CD14-positive monocyte (primary cell): ENCODE measurements around the gene FOCAD. TPM values are rescaled to one million over a fixed set of nuclear protein-coding genes. Genes with fewer than 3 reads are reported as not detected.

Source experiments
- DNase-seq, 3 donors: peaks; one replicate each; pipeline ENCODE4 v3.0.0-alpha.2; 2011 to 2022
- H2AFZ ChIP-seq: 2 replicates; pipeline ENCODE4 v1.6.0; 2012; ENCODE audit warnings: mild to moderate bottlenecking, low read depth, low read length, inconsistent platforms; ENCODE audit not compliant: insufficient read depth, poor library complexity, severe bottlenecking
- H3K27ac ChIP-seq, 2 donors: 1 replicate in 1 of 2; 2 replicates in 1 of 2; pipeline ENCODE4 v1.5.1; 2012 to 2013; ENCODE audit warnings: low read length in 2 of 2, control low read depth in 1 of 2, inconsistent platforms in 1 of 2, low read depth in 1 of 2, mild to moderate bottlenecking in 1 of 2
- H3K27me3 ChIP-seq, 2 donors: one replicate each; pipeline versions ENCODE4 v1.6.0 to v1.6.1; 2011 to 2013; ENCODE audit warnings: low read length in 2 of 2; ENCODE audit not compliant: control insufficient read depth in 2 of 2, insufficient read depth in 2 of 2
- H3K36me3 ChIP-seq, 2 donors: replicated peaks in 1 of 2; 1 replicate in 1 of 2; 2 replicates in 1 of 2; pipeline versions ENCODE4 v1.5.1 to v1.6.1; 2012 to 2013; ENCODE audit warnings: low read length in 2 of 2, control low read depth in 1 of 2, inconsistent platforms in 1 of 2, mild to moderate bottlenecking in 1 of 2; ENCODE audit not compliant: insufficient read depth in 2 of 2, control insufficient read depth in 1 of 2
- H3K4me1 ChIP-seq, 2 donors: 1 replicate in 1 of 2; 2 replicates in 1 of 2; pipeline versions ENCODE4 v1.5.1 to v1.6.1; 2012 to 2013; ENCODE audit warnings: low read length in 2 of 2, control low read depth in 1 of 2, inconsistent platforms in 1 of 2, mild to moderate bottlenecking in 1 of 2, moderate library complexity in 1 of 2; ENCODE audit not compliant: insufficient read depth in 2 of 2, control insufficient read depth in 1 of 2
- H3K4me2 ChIP-seq: replicated peaks from 2 replicates; pipeline ENCODE3; 2012; ENCODE audit warnings: low read length, moderate library complexity, mild to moderate bottlenecking; ENCODE audit not compliant: poor library complexity, severe bottlenecking; ENCODE audit errors: extremely low read depth
- H3K4me3 ChIP-seq, 3 experiments: fragments of 200-600 bp in 1 of 3; sonication (generic) in 1 of 3; replicated peaks in 1 of 3; 1 replicate in 2 of 3; 2 replicates in 1 of 3; pipeline ENCODE4 v1.5.1; 2011 to 2013; ENCODE audit warnings: low read length in 3 of 3, mild to moderate bottlenecking in 3 of 3, control low read depth in 2 of 3, low read depth in 2 of 3, inconsistent platforms in 1 of 3, moderate library complexity in 1 of 3
- H3K79me2 ChIP-seq: 2 replicates; pipeline ENCODE4 v1.6.0; 2012; ENCODE audit warnings: mild to moderate bottlenecking, control low read depth, inconsistent platforms, low read length, moderate library complexity; ENCODE audit not compliant: insufficient read depth
- H3K9ac ChIP-seq: 2 replicates; pipeline ENCODE4 v1.6.0; 2017; ENCODE audit warnings: low read length, mild to moderate bottlenecking; ENCODE audit not compliant: insufficient read depth, poor library complexity, severe bottlenecking
- H3K9me3 ChIP-seq, 2 donors: replicated peaks in 1 of 2; 1 replicate in 1 of 2; 2 replicates in 1 of 2; pipeline versions ENCODE4 v1.5.1 to v1.6.1; 2012 to 2013; ENCODE audit warnings: low read length in 2 of 2, control low read depth in 1 of 2; ENCODE audit not compliant: control insufficient read depth in 1 of 2, insufficient read depth in 1 of 2
- H4K20me1 ChIP-seq: 2 replicates; pipeline ENCODE4 v1.6.0; 2012; ENCODE audit warnings: mild to moderate bottlenecking, low read length, control low read depth, moderate library complexity; ENCODE audit not compliant: insufficient read depth
- H3K27ac Mint-ChIP-seq, 7 donors: one replicate each; pipeline ENCODE4 v1.8.0; 2020; ENCODE audit warnings: mild to moderate bottlenecking in 7 of 7, mixed read lengths in 7 of 7, moderate library complexity in 6 of 7, inconsistent platforms in 2 of 7
- H3K27me3 Mint-ChIP-seq, 3 donors: one replicate each; pipeline ENCODE4 v1.8.0; 2021 to 2022; ENCODE audit warnings: low read depth in 3 of 3, mild to moderate bottlenecking in 3 of 3, mixed read lengths in 3 of 3, moderate library complexity in 3 of 3, inconsistent platforms in 1 of 3
- H3K36me3 Mint-ChIP-seq, 2 donors: one replicate each; pipeline ENCODE4 v1.8.0; 2020; ENCODE audit warnings: mixed read lengths in 2 of 2, inconsistent platforms in 1 of 2, mild to moderate bottlenecking in 1 of 2
- H3K4me1 Mint-ChIP-seq: one replicate; pipeline ENCODE4 v1.8.0; 2020; ENCODE audit warnings: mild to moderate bottlenecking, mixed read lengths
- H3K4me3 Mint-ChIP-seq, 2 donors: one replicate each; pipeline ENCODE4 v1.8.0; 2020; ENCODE audit warnings: mild to moderate bottlenecking in 2 of 2, mixed read lengths in 2 of 2, moderate library complexity in 1 of 2
- H3K9me3 Mint-ChIP-seq, 7 donors: one replicate each; pipeline ENCODE4 v1.8.0; 2020 to 2022; ENCODE audit warnings: mixed read lengths in 7 of 7, mild to moderate bottlenecking in 6 of 7, moderate library complexity in 6 of 7, inconsistent platforms in 2 of 7
- CTCF ChIP-seq: fragments of 200-600 bp; IDR thresholded peaks from one replicate; pipeline ENCODE4 v1.8.0; 2022; ENCODE audit warnings: antibody characterized with exemption, mild to moderate bottlenecking
- WGBS: methylation state at CpG from one replicate; pipeline ENCODE4 v1.1.5; 2013; ENCODE audit warnings: missing lambda C conversion rate; ENCODE audit not compliant: insufficient coverage; 5-methylcytosine and 5-hydroxymethylcytosine counted together
- intact Hi-C, 2 donors: fragments of 100-400 bp; cut with micrococcal nuclease; formaldehyde crosslinking; loops; one replicate each; pipeline versions ENCODE4 v1.15.0 to v1.15.1; 2023
- polyA plus RNA-seq, 3 donors: library from polyadenylated mRNA; depleted of rRNA in 1 of 3; unstranded in 2 of 3; stranded (reverse) in 1 of 3; fragments of 300-500 nt in 2 of 3; fragments of >200 nt in 1 of 3; fragmentation: Illumina TruSeq in 2 of 3; gene quantifications; 1 replicate in 2 of 3; 2 replicates in 1 of 3; pipeline ENCODE4 v1.2.3, GENCODE V29; 2012 to 2021

The FOCAD gene
- polyA plus RNA-seq, 3 donors = 4.9 to 6.3 (median 5.1) TPM

GRCh38 chr9:20844916-20845315 lies 160.9 kb downstream of the FOCAD start:
- Mint-ChIP-seq H3K4me1 (peaks cover 8% of the 10 kb centered on the region), H3K27me3 (peaks cover 0 to 1% (median 0%) of the 10 kb centered on the region in 3 donors), H3K27ac (no peak overlapping the region), H3K4me3 (no peak overlapping the region), H3K36me3 (peaks cover 5 to 15% of the 10 kb centered on the region in 2 donors), H3K9me3 (peaks cover 0 to 8% (median 4%) of the 10 kb centered on the region in 7 donors)
- Histone ChIP-seq H3K4me3 (no peak overlapping the region), H4K20me1 (no peaks in the 10 kb centered on the region), H3K9ac (no peak overlapping the region), H3K9me3 (no peaks in the 10 kb centered on the region), H3K36me3 (no peaks in the 10 kb centered on the region), H2AFZ (no peak overlapping the region), H3K4me1 (no peaks in the 10 kb centered on the region), H3K27ac (no peak overlapping the region), H3K27me3 (no peaks in the 10 kb centered on the region), H3K4me2 (no peak overlapping the region), H3K79me2 (no peaks in the 10 kb centered on the region)
- TF ChIP-seq CTCF = no peak
- no peak for DNase-seq
- no CpG with 5 or more reads among the region's 2 CpGs for WGBS
- intact Hi-C loops = no loop called here

GRCh38 chr9:20848490-20848889 lies 164.4 kb downstream of the FOCAD start:
- no CpG with 5 or more reads among the region's 2 CpGs for WGBS
- no peak overlapping the region for H3K27ac Mint-ChIP-seq
- no peaks in the 10 kb centered on the region for H3K27me3 ChIP-seq

More at GRCh38 chr9:20848490-20848889, 164.4 kb downstream of the FOCAD start:
- Histone ChIP-seq H3K36me3 (no peaks in the 10 kb centered on the region), H3K9ac (no peak overlapping the region), H3K9me3 (no peaks in the 10 kb centered on the region), H3K4me1 (no peaks in the 10 kb centered on the region), H3K79me2 (no peaks in the 10 kb centered on the region), H3K4me2 (no peak overlapping the region), H4K20me1 (no peaks in the 10 kb centered on the region), H2AFZ (no peak overlapping the region), H3K4me3 (no peak overlapping the region), H3K27ac (no peak overlapping the region)
- TF ChIP-seq CTCF = no peak
- intact Hi-C loops = no loop called here
- Mint-ChIP-seq H3K36me3 (peaks cover 0 to 5% of the 10 kb centered on the region in 2 donors), H3K27me3 (peaks cover 0 to 1% (median 0%) of the 10 kb centered on the region in 3 donors), H3K9me3 (no peaks in the 10 kb centered on the region), H3K4me3 (no peak overlapping the region), H3K4me1 (peaks cover 8% of the 10 kb centered on the region)
- no peak for DNase-seq
